Osteoblast (primary cell): ENCODE measurements around the gene CD276. TPM values are rescaled to one million over a fixed set of nuclear protein-coding genes. Genes with fewer than 3 reads are reported as not detected.
A peak's percentile ranks its signal among the peaks of the same experiment; 100 is the strongest.

Experiments
- DNase-seq: peaks from one replicate; pipeline ENCODE4 v3.0.0; 2011; ENCODE audit warnings: low spot score, mixed read lengths; ENCODE audit not compliant: insufficient read length; ENCODE audit errors: missing footprints
- H2AFZ ChIP-seq: 2 replicates; pipeline ENCODE4 v1.6.0; 2011; ENCODE audit warnings: mild to moderate bottlenecking, low read length
- H3K27ac ChIP-seq: 2 replicates; pipeline ENCODE4 v1.5.1; 2011; ENCODE audit warnings: mild to moderate bottlenecking, low read depth, low read length, moderate library complexity
- H3K27me3 ChIP-seq: 2 replicates; pipeline ENCODE4 v1.6.0; 2012; ENCODE audit warnings: mild to moderate bottlenecking, control low read depth, inconsistent platforms, low read length, moderate library complexity; ENCODE audit not compliant: insufficient read depth
- H3K36me3 ChIP-seq: 2 replicates; pipeline ENCODE4 v1.5.1; 2011; ENCODE audit warnings: mild to moderate bottlenecking, low read length, control low read depth, moderate library complexity; ENCODE audit not compliant: insufficient read depth
- H3K4me1 ChIP-seq: 2 replicates; pipeline ENCODE4 v1.5.1; 2011; ENCODE audit warnings: mild to moderate bottlenecking, low read length, control low read depth, moderate library complexity; ENCODE audit not compliant: insufficient read depth
- H3K4me2 ChIP-seq: 2 replicates; pipeline ENCODE4 v1.6.0; 2011; ENCODE audit warnings: mild to moderate bottlenecking, low read length; ENCODE audit not compliant: insufficient read depth
- H3K4me3 ChIP-seq: fragments of 200-600 bp; sonication (generic); 3 replicates; pipeline ENCODE4 v1.5.1; 2012; ENCODE audit warnings: mild to moderate bottlenecking, low read length, inconsistent platforms; ENCODE audit not compliant: insufficient read depth
- H3K79me2 ChIP-seq: 2 replicates; pipeline ENCODE4 v1.6.0; 2012; ENCODE audit warnings: mild to moderate bottlenecking, low read length, control low read depth, inconsistent platforms; ENCODE audit not compliant: insufficient read depth
- H3K9me3 ChIP-seq: 2 replicates; pipeline ENCODE4 v1.5.1; 2011; ENCODE audit warnings: low read depth, low read length, control low read depth
- H4K20me1 ChIP-seq: 2 replicates; pipeline ENCODE4 v1.6.0; 2012; ENCODE audit warnings: mild to moderate bottlenecking, low read length, control low read depth; ENCODE audit not compliant: insufficient read depth
- total RNA-seq: library from RNA; depleted of rRNA; stranded (reverse); fragments of >200 nt; gene quantifications from 2 replicates; pipeline ENCODE4 v1.2.3, GENCODE V29; 2012
- TF ChIP-seq, protein P1 (sequence below): IDR thresholded peaks from 2 replicates; pipeline ENCODE4 v1.5.1; 2011; ENCODE audit warnings: mild to moderate bottlenecking, low read depth, low read length, moderate library complexity; ENCODE audit errors: extremely low read depth

CD276 gene
- total RNA-seq, 1 donor, result 154 TPM

DNA sequence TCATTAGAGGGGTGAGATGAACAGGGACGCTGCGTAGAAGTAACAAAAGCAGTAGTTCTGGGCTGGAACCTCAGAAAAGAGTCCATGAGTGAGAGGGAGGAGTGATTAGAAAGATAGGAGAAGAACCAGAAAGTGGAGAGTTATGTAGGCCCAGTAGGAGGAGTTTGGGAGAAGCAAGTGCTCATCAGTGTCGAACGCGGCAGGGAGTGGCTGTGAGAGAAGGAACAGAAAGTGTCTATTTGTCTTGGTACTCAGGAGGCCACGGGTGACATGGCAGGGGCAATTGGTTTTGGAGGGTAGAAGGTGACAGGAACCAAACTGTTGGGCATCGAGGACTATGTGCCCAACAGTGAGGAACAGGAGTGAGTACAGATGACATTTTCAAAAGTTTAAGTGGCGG is 70.3 kb downstream of the CD276 start:
- no peaks in the 10 kb centered on the region for H3K79me2 ChIP-seq
- no peaks in the 10 kb centered on the region for H3K36me3 ChIP-seq
- no peaks in the 10 kb centered on the region for H3K9me3 ChIP-seq
- peak; percentile 80 for DNase-seq
- H3K27me3 ChIP-seq, result peaks cover 52% of the 10 kb centered on the region
- no peak overlapping the region for H3K4me2 ChIP-seq
- H3K4me3 ChIP-seq, result no peak overlapping the region
- H2AFZ ChIP-seq, result no peak overlapping the region
- TF ChIP-seq, protein P1, sequence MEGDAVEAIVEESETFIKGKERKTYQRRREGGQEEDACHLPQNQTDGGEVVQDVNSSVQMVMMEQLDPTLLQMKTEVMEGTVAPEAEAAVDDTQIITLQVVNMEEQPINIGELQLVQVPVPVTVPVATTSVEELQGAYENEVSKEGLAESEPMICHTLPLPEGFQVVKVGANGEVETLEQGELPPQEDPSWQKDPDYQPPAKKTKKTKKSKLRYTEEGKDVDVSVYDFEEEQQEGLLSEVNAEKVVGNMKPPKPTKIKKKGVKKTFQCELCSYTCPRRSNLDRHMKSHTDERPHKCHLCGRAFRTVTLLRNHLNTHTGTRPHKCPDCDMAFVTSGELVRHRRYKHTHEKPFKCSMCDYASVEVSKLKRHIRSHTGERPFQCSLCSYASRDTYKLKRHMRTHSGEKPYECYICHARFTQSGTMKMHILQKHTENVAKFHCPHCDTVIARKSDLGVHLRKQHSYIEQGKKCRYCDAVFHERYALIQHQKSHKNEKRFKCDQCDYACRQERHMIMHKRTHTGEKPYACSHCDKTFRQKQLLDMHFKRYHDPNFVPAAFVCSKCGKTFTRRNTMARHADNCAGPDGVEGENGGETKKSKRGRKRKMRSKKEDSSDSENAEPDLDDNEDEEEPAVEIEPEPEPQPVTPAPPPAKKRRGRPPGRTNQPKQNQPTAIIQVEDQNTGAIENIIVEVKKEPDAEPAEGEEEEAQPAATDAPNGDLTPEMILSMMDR, result no peak
- H3K4me1 ChIP-seq, result no peaks in the 10 kb centered on the region
- H3K27ac ChIP-seq, result no peak overlapping the region
- H4K20me1 ChIP-seq, result no peaks in the 10 kb centered on the region

DNA sequence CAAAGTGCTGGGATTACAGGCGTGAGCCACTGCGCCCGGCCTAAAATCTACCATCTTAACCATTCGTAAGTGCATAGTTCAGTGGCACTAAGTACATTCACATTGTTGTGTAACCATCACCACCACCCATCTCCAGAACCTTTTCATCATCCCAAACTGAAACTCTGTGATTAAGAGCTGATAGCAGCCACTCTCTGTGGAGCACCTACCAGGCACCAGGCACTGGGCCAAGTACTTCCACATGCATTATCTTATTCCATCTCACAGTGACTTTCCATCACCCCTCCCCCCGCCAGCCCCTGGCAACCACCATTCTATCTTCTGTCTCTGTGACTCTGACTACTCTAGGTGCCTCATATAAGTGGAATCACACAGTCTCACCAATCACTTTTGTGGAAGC is 71.3 kb downstream of the CD276 start:
- H3K36me3 ChIP-seq, result no peaks in the 10 kb centered on the region
- no peaks in the 10 kb centered on the region for H3K9me3 ChIP-seq
- no peaks in the 10 kb centered on the region for H4K20me1 ChIP-seq
- H3K27me3 ChIP-seq, result peaks cover 59% of the 10 kb centered on the region
- no peak overlapping the region for H3K4me2 ChIP-seq
- no peak overlapping the region for H2AFZ ChIP-seq
- H3K27ac ChIP-seq, result no peak overlapping the region
- TF ChIP-seq, protein P1, result no peak
- no peak for DNase-seq
- H3K4me3 ChIP-seq, result no peak overlapping the region
- no peaks in the 10 kb centered on the region for H3K79me2 ChIP-seq
- no peaks in the 10 kb centered on the region for H3K4me1 ChIP-seq

DNA sequence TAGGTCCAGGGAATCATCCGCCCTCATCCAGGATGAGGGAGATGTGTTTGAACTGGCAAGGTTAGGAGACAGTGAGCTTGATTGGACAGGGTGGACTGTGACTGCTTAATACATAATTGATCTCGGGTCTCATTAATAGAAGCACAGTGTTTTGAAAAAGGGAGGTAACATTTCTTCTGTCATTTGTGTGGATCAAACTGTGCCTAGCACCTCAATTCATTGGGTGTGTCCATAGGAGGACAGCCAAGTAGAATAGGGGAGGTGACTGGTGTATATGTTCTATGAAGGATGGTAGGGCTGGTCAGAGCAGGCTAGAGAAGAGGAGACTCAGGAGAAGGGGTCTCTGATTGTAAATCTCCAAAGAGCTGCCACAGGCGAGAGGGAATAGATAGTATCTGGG is 71.8 kb downstream of the CD276 start:
- no peaks in the 10 kb centered on the region for H3K9me3 ChIP-seq
- no peaks in the 10 kb centered on the region for H3K36me3 ChIP-seq
- TF ChIP-seq, protein P1, result no peak
- H3K4me3 ChIP-seq, result no peak overlapping the region
- H3K4me2 ChIP-seq, result no peak overlapping the region
- no peak overlapping the region for H3K27ac ChIP-seq
- H2AFZ ChIP-seq, result no peak overlapping the region
- H3K79me2 ChIP-seq, result no peaks in the 10 kb centered on the region
- no peaks in the 10 kb centered on the region for H3K4me1 ChIP-seq
- peaks cover 59% of the 10 kb centered on the region for H3K27me3 ChIP-seq
- peak; percentile 57 for DNase-seq
- H4K20me1 ChIP-seq, result no peaks in the 10 kb centered on the region

DNA sequence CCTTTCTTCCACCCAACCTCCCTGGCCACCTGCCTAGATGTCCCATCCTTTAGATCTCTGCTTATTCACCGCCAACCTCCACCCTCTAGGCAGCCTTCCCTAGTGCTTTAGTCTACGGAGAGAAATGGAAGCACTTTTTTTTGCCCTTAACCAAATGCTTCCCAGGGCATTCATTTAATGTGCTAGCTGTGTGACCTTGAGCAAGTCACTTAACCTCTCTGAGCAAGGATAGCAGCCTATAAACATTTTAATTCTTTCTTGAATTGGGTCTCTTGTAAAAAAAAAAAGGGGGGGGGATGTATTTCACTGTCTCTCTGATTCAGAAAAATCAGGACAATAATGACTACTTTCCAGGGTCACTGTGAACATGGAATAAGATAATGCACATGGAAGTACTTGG is 72.2 kb downstream of the CD276 start:
- no peaks in the 10 kb centered on the region for H3K4me1 ChIP-seq
- no peaks in the 10 kb centered on the region for H4K20me1 ChIP-seq
- no peaks in the 10 kb centered on the region for H3K36me3 ChIP-seq
- no peak for DNase-seq
- H3K27ac ChIP-seq, result no peak overlapping the region
- H3K27me3 ChIP-seq, result peaks cover 59% of the 10 kb centered on the region
- no peaks in the 10 kb centered on the region for H3K9me3 ChIP-seq
- no peak overlapping the region for H3K4me3 ChIP-seq
- TF ChIP-seq, protein P1, result no peak
- no peaks in the 10 kb centered on the region for H3K79me2 ChIP-seq
- H2AFZ ChIP-seq, result no peak overlapping the region
- H3K4me2 ChIP-seq, result no peak overlapping the region
